Activated naive CD8-positive, alpha-beta T cell treated with anti-CD3 and anti-CD28 coated beads, Interleukin-2, amount 50 U/mL, for 24 hours (primary cell): ENCODE results near the gene MCC.

Experiments
- ATAC-seq: fragments of 150-1000 bp; cut with Tn5 transposase; one replicate; pipeline ENCODE4 v1.10.0; 2021
- DNase-seq: peaks from one replicate; pipeline ENCODE4 v3.0.0; 2021
- H3K27ac Mint-ChIP-seq: one replicate; pipeline ENCODE4 v1.8.0; 2021; ENCODE audit warnings: mild to moderate bottlenecking, mixed read lengths
- H3K27me3 Mint-ChIP-seq: one replicate; pipeline ENCODE4 v1.8.0; 2021; ENCODE audit warnings: mixed read lengths
- H3K36me3 Mint-ChIP-seq: one replicate; pipeline ENCODE4 v1.8.0; 2021; ENCODE audit warnings: low read depth, mixed read lengths
- H3K4me1 Mint-ChIP-seq: one replicate; pipeline ENCODE4 v1.8.0; 2021; ENCODE audit warnings: mixed read lengths
- H3K4me3 Mint-ChIP-seq: one replicate; pipeline ENCODE4 v1.8.0; 2021; ENCODE audit warnings: mild to moderate bottlenecking, moderate library complexity, mixed read lengths
- H3K9me3 Mint-ChIP-seq: one replicate; pipeline ENCODE4 v1.8.0; 2021; ENCODE audit warnings: mixed read lengths

Gene MCC

DNA sequence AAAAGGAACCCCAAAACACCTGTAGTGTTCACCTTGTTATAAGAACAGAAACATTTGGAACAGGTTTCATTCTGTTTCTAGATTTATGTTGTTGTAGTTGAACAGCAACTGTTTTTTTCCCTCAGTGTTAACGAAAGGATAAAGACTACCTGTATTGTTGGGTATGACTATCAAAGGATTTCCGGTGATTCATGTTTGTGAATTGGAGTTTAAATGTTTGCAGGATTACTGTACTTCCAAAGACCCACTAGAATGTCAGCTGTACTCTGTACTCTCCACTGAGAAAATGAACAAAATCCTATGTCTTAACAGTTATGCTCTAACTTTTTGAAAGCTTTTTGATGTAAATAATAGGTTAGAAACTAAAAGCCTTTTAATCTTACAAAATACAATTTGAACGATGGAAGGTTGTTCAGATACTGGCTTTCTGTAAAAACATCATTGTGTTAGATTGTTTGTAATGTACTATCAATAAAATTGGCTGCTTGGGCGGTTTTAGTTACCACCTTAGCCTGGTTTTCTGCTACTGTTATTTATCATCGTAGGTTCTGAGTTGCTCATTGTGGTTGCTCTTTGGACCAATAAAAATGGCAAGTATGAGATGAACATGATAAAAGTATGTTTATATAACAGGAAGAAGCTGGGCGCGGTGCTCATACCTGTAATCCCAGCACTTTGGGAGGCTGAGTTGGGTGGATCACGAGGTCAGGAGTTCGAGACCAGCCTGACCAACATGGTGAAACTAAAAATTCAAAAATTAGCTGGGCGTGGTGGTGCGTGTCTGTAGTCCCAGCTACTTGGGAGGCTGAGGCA is 467.6 kb downstream of the MCC start:
- no peak for ATAC-seq
- Mint-ChIP-seq H3K27ac (no peak overlapping the region), H3K4me3 (no peak overlapping the region), H3K36me3 (peaks cover 27% of the 10 kb centered on the region), H3K4me1 (peaks cover 54% of the 10 kb centered on the region), H3K27me3 (no peaks in the 10 kb centered on the region), H3K9me3 (no peaks in the 10 kb centered on the region)
- DNase-seq: no peak

DNA sequence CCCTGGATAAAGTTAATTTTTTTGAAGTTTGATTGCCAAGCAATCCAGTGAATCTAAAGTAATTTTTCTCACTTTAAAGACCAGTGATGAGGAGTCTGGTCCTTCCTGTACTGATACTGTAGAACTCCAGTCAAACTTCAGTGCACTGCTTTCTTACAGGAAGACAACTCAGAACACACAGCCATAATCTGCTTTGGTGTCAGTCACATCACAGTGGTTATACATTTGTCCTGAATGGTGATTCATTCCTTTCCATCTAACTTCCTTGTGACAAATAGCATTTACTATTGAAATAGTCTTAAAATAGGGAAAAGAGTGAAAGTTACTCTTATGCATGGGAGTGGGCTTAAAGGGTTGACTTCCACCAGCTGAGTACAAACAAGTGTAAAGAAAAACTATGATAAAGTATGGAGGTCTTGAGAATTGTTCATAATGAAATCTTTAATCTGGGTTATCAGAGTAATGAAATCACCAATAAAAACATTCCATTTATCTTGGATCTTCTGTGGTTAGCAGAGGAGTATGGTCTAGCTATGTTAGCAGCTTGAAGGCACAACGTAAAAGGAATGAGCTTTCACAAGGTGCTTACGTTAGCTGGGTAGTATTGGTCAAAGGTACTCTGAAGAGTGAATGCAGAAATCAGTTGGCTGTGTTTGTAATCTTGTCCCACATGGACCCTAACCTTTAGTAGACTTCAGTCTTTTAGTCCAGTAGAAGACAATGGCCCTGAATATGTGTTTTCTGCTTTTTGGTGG is 470.2 kb downstream of the MCC start:
- DNase-seq: no peak
- H3K9me3 Mint-ChIP-seq: no peaks in the 10 kb centered on the region
- H3K36me3 Mint-ChIP-seq: peaks cover 35% of the 10 kb centered on the region
- no peak for ATAC-seq
- H3K4me1 Mint-ChIP-seq: peaks cover 51% of the 10 kb centered on the region
- no peak overlapping the region for H3K27ac Mint-ChIP-seq
- no peaks in the 10 kb centered on the region for H3K27me3 Mint-ChIP-seq
- H3K4me3 Mint-ChIP-seq: no peak overlapping the region

DNA sequence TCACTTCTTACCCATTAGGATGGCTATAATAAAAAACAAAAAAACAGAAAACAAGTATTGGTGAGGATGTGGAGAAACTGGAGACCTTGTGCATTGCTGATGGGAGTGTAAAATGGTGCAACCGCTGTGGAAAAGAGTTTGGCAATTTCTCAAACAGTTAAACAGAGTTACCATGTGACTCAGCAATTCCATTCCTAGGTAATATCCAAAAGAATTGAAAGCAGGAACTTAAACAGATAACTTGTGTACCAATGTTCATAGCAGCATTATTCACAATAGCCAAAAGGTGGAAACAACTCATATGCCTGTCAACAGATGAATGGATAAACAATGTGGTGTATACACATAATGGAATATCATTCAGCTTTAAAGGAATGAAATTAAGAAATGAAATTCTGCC is 482.8 kb downstream of the MCC start:
- Mint-ChIP-seq H3K4me1 (peaks cover 7% of the 10 kb centered on the region), H3K27me3 (no peaks in the 10 kb centered on the region), H3K36me3 (peaks cover 45% of the 10 kb centered on the region), H3K4me3 (no peak overlapping the region), H3K27ac (no peak overlapping the region), H3K9me3 (no peaks in the 10 kb centered on the region)
- ATAC-seq (no peak), DNase-seq (no peak)

DNA sequence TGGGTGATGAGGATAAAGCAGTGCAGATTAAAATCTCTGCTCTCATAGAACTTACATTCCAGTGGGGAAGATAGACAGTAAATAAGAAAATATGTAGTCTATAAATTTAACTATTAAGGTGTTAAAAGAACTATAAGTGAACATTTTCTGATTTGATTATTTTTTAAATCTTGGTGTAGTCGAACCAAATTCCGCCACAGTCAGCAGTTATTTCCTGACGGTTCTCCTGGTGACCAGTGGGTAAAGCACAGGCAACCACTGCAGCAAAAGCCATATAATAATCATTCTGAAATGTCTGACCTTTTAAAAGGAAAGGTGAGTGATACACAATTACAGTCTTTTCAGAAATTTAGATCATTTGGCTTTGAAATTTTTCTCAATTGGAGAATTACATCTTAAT is 484.5 kb downstream of the MCC start:
- H3K4me1 Mint-ChIP-seq: peaks cover 7% of the 10 kb centered on the region
- peaks cover 41% of the 10 kb centered on the region for H3K36me3 Mint-ChIP-seq
- no peaks in the 10 kb centered on the region for H3K9me3 Mint-ChIP-seq
- no peaks in the 10 kb centered on the region for H3K27me3 Mint-ChIP-seq
- ATAC-seq (no peak), DNase-seq (no peak)
- H3K4me3 Mint-ChIP-seq: no peak overlapping the region
- H3K27ac Mint-ChIP-seq: no peak overlapping the region

DNA sequence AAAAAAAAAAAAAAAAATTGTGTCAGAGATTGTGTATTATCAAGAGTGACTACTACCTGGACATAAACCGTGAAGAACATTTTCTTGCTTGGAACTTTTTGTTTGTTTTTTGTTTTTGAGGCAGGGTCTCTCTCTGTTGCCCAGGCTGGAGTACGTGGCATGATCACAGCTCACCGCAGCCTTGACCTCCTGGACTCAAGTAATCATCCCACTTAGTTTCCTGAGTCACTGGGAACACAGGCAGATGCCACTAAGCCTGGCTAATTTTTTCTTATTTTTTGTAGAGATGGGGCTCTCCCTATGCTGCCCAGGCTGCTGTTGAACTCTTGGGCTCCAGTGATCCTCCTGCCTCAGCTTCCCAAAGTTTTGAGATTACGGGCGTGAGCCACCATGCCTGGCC is 485.8 kb downstream of the MCC start:
- H3K27ac Mint-ChIP-seq: no peak overlapping the region
- H3K4me3 Mint-ChIP-seq: no peak overlapping the region
- no peaks in the 10 kb centered on the region for H3K27me3 Mint-ChIP-seq
- H3K9me3 Mint-ChIP-seq: no peaks in the 10 kb centered on the region
- peaks cover 38% of the 10 kb centered on the region for H3K36me3 Mint-ChIP-seq
- peaks cover 7% of the 10 kb centered on the region for H3K4me1 Mint-ChIP-seq
- DNase-seq: no peak
- ATAC-seq: no peak

DNA sequence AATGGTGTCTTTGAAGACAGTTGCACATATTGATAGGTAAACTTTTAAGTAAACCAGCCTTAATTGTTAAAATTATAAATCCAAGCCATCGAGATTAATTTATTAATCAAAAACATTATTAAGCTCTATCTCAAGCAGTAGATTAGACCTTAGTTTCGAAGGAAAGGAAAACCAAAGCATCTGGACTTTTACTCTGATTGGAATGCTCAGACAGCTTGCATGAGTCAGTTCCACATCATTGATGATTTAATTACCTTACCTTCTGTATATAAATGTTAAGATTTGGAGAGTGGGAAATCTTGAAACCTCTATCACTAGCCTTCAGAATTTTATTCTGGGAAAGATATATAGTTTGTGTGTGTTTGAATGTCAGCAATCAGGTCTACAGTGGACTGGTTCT is 487.8 kb downstream of the MCC start:
- no peak for DNase-seq
- H3K27me3 Mint-ChIP-seq: no peaks in the 10 kb centered on the region
- peaks cover 15% of the 10 kb centered on the region for H3K4me1 Mint-ChIP-seq
- H3K4me3 Mint-ChIP-seq: no peak overlapping the region
- H3K9me3 Mint-ChIP-seq: no peaks in the 10 kb centered on the region
- ATAC-seq: no peak
- peaks cover 46% of the 10 kb centered on the region for H3K36me3 Mint-ChIP-seq
- no peak overlapping the region for H3K27ac Mint-ChIP-seq

DNA sequence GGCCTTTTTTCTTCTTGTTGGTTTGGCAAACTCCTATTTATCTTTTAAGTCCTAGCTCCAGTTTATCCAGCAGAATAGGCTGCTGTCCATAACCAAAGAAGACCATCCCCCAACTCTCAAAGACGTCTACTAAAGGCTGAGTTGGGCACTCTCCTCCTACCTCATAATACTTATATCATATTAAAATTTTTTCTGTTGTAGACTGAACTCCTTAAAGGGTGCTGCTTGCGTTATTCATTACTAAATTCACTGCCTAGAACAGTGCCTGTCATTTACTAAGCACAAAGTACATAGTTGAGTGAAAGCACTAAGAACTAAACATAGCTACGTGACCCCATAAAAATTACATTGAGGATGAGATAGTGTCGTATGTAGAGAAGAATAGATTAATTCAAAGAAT is 490.0 kb downstream of the MCC start:
- Mint-ChIP-seq H3K4me3 (no peak overlapping the region), H3K36me3 (peaks cover 37% of the 10 kb centered on the region), H3K27me3 (no peaks in the 10 kb centered on the region), H3K4me1 (peaks cover 12% of the 10 kb centered on the region), H3K9me3 (no peaks in the 10 kb centered on the region), H3K27ac (no peak overlapping the region)
- ATAC-seq: no peak
- no peak for DNase-seq

DNA sequence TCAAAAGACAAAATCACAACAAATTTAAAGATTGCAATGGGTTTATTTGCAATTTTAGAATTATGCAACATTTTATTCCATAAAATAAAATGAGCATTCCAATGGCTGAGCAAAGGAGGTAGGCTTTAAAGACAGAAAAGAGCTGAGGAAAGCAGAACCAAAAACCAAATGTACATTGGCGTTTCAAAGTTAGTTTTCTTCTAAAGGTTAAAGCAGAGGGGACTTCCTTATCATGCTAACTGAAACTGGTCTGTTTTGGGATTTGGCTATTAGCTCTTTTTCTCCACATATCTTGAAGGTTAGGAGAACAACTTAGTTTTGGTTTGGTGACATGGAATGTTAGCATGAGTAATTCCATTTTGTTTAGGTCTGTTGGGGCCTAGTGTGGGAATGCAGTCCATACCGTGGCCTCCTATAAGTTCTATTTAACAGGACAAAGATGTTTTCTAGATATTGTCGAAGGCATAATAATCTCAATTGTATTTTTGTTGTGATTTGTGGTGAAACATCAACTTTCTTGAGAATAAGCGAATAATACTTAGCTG is 491.4 kb downstream of the MCC start:
- no peak for ATAC-seq
- Mint-ChIP-seq H3K27ac (no peak overlapping the region), H3K36me3 (peaks cover 35% of the 10 kb centered on the region), H3K9me3 (no peaks in the 10 kb centered on the region), H3K27me3 (no peaks in the 10 kb centered on the region), H3K4me1 (peaks cover 14% of the 10 kb centered on the region), H3K4me3 (no peak overlapping the region)
- DNase-seq: no peak

DNA sequence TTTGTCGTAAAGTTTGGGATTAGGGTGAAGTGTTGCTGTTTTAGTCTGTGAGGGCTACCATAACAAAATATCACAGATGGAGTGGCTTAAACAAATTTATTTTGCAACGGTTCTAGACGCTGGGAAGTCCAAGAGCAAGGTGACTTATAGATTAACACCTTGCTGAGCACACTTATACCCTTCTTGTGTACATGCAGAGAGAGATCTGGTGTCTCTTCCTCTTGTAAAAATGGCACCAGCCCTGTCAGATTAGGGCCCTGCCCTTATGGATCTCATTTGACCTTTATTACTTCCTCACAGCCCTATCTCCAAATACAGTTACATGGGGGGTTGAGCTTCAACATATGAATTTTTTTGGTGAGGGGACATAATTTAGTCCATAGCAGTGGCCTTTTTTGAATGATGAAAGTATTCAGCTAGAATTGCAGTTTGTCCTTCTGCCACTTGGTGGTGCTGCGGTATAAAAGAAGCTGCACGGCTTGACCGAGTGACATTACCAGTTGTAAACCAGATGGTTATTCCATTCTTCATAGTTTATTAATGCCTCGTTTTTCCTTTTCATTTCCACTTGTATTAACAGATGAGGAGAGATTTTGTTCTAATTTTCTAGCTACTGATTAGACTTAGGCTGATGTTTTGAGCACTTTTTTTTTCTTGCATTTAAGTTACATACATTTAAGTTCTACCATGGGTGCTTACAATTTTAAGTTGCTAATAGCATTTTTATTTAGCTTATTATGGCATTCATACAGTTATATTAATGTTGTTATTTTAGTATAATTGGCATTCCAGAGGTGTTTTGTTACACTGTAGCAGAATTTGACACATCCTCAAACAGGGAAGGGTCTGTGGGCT is 492.3 kb downstream of the MCC start:
- H3K4me1 Mint-ChIP-seq: peaks cover 16% of the 10 kb centered on the region
- H3K36me3 Mint-ChIP-seq: peaks cover 28% of the 10 kb centered on the region
- no peaks in the 10 kb centered on the region for H3K27me3 Mint-ChIP-seq
- no peak overlapping the region for H3K27ac Mint-ChIP-seq
- no peaks in the 10 kb centered on the region for H3K9me3 Mint-ChIP-seq
- H3K4me3 Mint-ChIP-seq: no peak overlapping the region
- peak; percentile 81 for DNase-seq
- peak; percentile 71 for ATAC-seq

DNA sequence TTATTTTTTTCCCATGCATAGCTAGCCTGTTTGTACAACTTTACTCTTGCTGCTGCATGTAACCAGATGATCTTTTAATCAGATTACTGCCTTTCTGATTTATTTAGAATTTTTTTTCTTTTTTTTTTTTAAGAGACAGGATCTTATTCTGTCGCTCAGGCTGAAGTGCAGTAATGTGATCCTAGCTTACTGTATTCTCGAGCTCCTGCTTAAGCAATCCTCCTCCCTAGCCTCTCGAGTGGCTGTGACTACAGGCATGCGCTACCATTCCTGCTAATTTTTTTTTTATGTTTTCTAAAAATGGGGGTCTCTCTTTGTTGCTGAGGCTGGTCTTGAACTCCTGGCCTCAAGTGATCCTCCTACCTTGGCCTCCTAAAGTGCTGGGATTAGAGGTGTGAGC is 502.0 kb downstream of the MCC start:
- DNase-seq (no peak), ATAC-seq (no peak)
- Mint-ChIP-seq H3K27me3 (no peaks in the 10 kb centered on the region), H3K9me3 (no peaks in the 10 kb centered on the region), H3K36me3 (peaks cover 34% of the 10 kb centered on the region), H3K27ac (no peak overlapping the region), H3K4me3 (no peak overlapping the region), H3K4me1 (peaks cover 38% of the 10 kb centered on the region)

DNA sequence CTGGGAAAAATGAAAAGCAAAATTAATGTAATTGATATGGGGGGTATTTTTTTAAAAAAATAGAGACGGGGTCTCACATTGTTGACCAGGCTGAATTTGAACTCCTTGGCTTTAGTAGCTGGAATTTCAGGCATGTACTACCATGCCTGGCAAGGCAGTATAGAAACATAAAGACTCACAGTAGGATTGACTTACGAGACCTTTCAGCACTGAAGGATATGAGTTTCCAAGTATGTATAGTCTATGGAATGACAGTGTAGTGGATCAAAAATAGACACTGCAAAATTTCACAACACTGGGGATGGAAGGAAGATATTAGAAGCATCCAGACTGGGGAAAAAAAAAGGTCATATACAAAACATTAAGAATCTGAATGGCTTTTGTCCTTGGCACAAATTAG is 504.9 kb downstream of the MCC start:
- H3K27ac Mint-ChIP-seq: no peak overlapping the region
- H3K9me3 Mint-ChIP-seq: no peaks in the 10 kb centered on the region
- H3K4me3 Mint-ChIP-seq: no peak overlapping the region
- H3K27me3 Mint-ChIP-seq: no peaks in the 10 kb centered on the region
- DNase-seq: no peak
- no peak for ATAC-seq
- H3K4me1 Mint-ChIP-seq: peaks cover 56% of the 10 kb centered on the region
- peaks cover 33% of the 10 kb centered on the region for H3K36me3 Mint-ChIP-seq

DNA sequence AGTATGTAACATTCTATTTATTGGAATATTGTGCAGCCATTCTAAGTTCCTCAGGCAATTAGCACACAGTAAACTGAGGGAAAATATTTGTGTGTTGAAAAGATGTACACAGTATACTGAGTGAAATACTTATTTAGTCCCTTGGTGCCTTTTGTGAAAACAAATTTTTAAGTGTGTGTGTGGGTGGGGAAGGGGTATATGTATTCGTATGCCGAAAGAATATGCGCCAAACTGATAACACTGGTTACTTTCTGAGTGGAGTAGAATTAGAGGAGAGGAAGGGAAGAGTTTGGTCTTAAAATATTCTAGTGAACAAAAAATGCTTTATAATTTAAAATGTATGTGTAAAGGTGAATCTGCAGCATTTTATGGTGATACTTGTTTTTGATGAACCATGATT is 508.5 kb downstream of the MCC start:
- Mint-ChIP-seq H3K36me3 (peaks cover 29% of the 10 kb centered on the region), H3K4me1 (peaks cover 71% of the 10 kb centered on the region), H3K27me3 (no peaks in the 10 kb centered on the region), H3K9me3 (no peaks in the 10 kb centered on the region), H3K27ac (peak overlapping the region; percentile 40), H3K4me3 (peak overlapping the region; percentile 73)
- DNase-seq: no peak
- no peak for ATAC-seq

DNA sequence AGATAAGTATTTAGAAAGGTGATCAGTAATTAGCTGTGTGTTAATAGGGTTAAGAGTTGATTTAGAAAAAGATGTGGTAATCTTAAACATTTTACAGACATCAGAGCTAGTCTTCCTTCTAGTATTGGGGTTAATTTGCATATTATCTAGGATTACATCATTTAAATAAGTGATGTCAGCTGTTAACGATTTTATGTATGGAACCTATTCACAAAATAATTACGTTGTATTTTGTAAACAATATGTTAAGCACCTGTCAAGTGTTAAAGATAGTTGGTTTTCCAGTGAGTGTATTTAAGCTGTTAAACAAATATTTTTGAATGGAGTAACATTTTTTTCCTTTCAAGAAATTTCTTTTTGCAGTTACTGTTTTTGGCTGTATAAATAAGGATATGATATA is 509.4 kb downstream of the MCC start:
- peaks cover 65% of the 10 kb centered on the region for H3K4me1 Mint-ChIP-seq
- peak overlapping the region; percentile 99 for H3K4me3 Mint-ChIP-seq
- H3K27ac Mint-ChIP-seq: no peak overlapping the region
- DNase-seq: no peak
- no peaks in the 10 kb centered on the region for H3K9me3 Mint-ChIP-seq
- no peak for ATAC-seq
- H3K36me3 Mint-ChIP-seq: peaks cover 29% of the 10 kb centered on the region
- H3K27me3 Mint-ChIP-seq: no peaks in the 10 kb centered on the region

DNA sequence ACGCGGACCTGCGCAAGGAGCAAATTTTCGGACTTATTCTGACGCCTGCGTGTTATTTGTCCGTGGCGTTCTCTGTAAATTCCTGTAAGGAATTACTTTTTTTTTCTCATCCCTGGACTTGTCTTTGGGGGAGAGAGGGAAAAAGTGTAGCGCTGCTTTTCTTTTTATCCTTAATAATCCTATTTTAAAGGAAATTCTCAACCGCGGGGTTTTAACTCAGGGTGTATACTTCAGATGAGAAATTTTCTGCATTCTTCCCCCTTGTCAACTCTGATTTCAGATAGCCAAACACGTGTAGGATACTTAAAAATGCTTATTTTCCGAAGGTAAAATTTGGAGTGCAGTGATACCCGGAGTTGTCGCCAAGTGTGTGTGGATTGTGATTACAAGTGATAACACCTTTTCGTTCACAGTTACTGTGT is 510.8 kb downstream of the MCC start:
- ATAC-seq: no peak
- H3K4me3 Mint-ChIP-seq: peak overlapping the region; percentile 99
- H3K27me3 Mint-ChIP-seq: no peaks in the 10 kb centered on the region
- peak overlapping the region; percentile 94 for H3K27ac Mint-ChIP-seq
- DNase-seq: no peak
- peaks cover 17% of the 10 kb centered on the region for H3K36me3 Mint-ChIP-seq
- peaks cover 55% of the 10 kb centered on the region for H3K4me1 Mint-ChIP-seq
- H3K9me3 Mint-ChIP-seq: no peaks in the 10 kb centered on the region
